Fibroblast of mammary gland (primary cell): Measurements from ENCODE around the gene EIF2B4.

Source experiments
- DNase-seq: peaks from one replicate; pipeline ENCODE4 v3.0.0-alpha.2; 2010; ENCODE audit warnings: low read depth
- H3K4me3 ChIP-seq: 2 replicates; pipeline ENCODE4 v1.5.1; 2011; ENCODE audit warnings: low read depth, mild to moderate bottlenecking, low read length, moderate library complexity; ENCODE audit not compliant: control insufficient read depth
- TF ChIP-seq, protein P1 (sequence below): conservative IDR thresholded peaks from 2 replicates; pipeline ENCODE4 v1.5.1; 2011; ENCODE audit warnings: low read depth, low read length, inconsistent platforms; ENCODE audit not compliant: control insufficient read depth, insufficient read depth

EIF2B4 gene

DNA sequence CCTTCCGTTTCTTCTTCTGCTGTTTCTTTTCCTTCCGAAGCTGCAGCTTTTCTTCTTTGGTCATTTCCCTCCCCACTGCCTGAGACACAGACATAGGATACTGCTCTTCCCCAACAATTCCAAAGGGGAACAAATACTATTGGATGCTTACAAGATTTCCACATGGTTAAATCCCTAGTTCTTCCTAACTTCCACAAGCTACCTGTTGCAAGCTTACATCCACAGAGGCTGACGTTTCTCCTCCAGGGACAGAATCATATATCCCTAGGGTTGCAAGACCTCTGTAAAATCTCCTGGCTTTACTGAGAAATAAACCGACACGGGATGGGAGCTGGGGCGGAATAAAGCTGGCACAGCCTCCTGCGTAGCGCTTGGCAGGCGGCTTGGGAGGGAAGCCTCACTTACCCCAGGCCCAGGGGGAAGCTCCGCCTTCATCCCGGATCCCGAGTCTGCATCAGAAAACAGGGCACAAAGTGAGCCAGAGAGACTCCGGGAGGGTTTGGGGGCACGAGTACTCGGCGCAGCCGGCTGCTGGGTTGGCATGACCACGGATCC, 590 bp downstream of the EIF2B4 start:
- H3K4me3 ChIP-seq: peak overlapping the region; percentile 93
- TF ChIP-seq, protein P1, sequence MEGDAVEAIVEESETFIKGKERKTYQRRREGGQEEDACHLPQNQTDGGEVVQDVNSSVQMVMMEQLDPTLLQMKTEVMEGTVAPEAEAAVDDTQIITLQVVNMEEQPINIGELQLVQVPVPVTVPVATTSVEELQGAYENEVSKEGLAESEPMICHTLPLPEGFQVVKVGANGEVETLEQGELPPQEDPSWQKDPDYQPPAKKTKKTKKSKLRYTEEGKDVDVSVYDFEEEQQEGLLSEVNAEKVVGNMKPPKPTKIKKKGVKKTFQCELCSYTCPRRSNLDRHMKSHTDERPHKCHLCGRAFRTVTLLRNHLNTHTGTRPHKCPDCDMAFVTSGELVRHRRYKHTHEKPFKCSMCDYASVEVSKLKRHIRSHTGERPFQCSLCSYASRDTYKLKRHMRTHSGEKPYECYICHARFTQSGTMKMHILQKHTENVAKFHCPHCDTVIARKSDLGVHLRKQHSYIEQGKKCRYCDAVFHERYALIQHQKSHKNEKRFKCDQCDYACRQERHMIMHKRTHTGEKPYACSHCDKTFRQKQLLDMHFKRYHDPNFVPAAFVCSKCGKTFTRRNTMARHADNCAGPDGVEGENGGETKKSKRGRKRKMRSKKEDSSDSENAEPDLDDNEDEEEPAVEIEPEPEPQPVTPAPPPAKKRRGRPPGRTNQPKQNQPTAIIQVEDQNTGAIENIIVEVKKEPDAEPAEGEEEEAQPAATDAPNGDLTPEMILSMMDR: no peak
- peak; percentile 59 for DNase-seq

DNA sequence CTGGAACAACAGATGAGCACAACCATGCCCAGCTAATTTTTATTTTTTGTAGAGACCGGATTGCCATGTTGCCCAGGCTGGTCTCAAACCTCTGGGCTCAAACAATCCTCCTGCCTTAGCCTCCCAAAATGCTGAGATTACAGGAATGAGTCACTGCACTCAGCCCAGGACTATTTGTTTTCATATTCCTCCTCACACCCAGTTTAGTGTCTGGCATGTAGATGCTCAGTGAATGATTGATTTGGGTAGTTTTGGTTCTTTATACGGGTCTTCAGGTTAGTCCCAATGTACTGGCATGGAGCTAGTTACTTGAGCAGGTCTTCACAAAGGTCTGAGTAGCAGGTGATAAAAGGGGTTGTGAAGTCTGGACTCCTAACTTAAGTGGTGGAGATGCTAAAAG, 6.2 kb downstream of the EIF2B4 start:
- H3K4me3 ChIP-seq: no peak overlapping the region
- TF ChIP-seq, protein P1: no peak
- DNase-seq: no peak

DNA sequence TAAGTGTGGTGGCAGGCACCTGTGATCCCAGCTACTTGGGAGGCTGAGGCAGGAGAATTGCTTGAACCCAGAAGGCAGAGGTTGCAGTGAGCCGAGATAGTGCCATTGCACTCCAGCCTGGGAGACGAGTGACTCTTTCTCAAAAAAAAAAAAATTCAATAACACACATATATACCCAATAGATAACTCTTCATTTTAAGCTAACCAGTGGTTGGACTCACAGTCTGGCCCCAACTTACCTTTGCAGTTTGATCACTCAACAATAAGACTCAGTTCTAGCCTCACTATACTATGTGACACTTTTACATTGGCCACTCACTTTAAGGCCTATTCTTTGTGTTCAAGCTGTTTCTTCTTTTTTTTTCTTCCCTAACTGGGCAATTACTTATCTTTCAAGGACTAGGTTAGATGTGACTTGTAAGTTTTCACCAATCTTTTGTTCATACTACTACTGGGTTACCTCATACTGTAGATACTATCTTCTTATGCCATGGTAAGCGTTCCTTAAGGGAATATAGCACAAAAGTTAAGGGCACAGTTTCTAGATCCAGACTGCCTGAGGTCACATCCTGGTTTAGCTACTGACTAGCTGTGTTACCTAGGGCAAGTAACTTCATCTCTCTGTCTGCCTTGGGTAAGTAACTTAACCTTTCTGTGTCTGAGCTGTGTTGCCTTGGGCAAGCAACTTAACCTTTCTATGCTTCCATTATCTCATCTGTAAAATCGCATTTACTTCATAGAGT, 7.3 kb downstream of the EIF2B4 start:
- H3K4me3 ChIP-seq: no peak overlapping the region
- TF ChIP-seq, protein P1: no peak
- no peak for DNase-seq

DNA sequence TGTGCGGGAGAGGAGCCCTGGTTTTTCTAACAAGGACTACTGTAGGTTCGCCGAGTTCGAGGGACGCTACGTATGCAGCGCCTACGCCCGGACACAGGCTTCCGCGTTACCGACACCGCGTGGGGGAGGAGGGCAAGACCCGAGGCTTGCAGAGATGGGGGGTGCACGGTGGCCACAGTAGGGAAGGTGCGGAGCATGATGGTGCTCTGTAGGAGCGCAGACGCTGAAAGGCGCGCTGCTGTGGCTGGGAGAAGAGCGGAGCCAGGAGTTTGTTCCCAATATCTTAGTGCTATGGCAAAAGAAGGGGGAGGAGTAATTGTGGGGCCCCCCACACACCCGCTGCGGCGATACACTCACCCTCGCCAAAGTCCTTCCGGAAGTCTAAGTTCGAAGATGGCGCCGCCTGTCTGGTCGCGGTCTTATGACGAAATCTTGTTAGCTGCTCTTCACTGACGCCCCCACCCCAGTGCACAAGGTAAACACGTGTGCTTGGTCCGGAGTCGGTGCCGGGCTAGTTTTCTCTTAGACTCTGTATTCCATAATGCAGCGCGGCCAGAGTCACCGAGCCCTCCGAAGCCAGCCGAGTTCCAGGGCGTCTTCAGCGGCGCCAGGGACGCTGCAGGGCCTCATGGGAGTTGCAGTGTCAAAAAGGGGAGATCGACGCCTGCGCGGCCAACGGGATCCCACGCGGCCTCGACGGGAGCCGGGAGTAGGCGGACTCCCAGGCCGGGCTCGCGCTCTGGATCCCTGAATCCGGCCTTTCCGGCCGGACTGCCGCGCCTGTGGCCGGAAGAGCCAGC, 13.6 kb downstream of the EIF2B4 start, which contains the start of gene GTF3C2:
Gene GTF3C2, minus strand, starts transcription at position 383 of the 800 bp plus-strand sequence. CDS start 13,210 bp downstream, outside the sequence.
- DNase-seq: peak; percentile 98
- TF ChIP-seq, protein P1: no peak
- peak within 1 kb of the TSS; percentile 99 for H3K4me3 ChIP-seq

DNA sequence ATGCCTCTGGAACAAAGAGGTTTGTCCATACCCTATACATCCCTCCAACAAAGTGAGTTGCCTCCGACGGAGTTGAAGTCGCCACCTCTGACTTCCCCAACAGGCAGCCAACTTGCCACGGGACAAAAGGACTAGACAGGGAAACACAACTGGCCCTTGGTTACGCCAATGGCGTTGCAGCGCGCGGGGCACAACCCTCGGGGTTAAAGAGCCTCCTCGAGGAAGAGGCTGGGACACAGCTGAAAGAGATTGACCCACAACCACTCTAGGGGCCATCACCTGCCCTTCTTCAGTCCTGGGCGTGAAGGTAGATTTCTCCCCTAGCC, 14.1 kb downstream of the EIF2B4 start:
- peak; percentile 63 for DNase-seq
- H3K4me3 ChIP-seq: peak overlapping the region; percentile 99
- TF ChIP-seq, protein P1: no peak

DNA sequence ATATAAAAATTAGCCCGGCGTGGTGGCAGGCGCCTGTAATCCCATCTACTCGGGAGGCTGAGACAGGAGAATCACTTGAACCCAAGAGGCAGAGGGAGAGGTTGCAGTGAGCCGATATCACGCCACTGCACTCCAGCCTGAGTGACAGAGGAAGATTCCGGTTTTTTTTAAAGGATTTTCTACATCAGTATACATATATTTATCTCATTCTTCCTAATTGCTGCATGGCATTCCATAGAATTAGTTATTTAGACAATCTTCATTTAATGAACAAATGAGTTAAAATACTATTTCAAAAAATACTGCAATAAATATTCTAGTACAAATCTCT, 15.6 kb downstream of the EIF2B4 start:
- no peak overlapping the region for H3K4me3 ChIP-seq
- no peak for DNase-seq
- TF ChIP-seq, protein P1: no peak
